NCI-H1930 (cell line): ENCODE results near the gene CHIA.
"Not testable (repeated sequence)": the region's sequence is repeated elsewhere in the genome, so short reads cannot be mapped to it uniquely, and the experiment has no call there.

Source experiments
- DNase-seq, 2 experiments: peaks; one replicate each; lab custom pipeline; 2025; lab: John Stamatoyannopoulos, UW

The CHIA gene

DNA sequence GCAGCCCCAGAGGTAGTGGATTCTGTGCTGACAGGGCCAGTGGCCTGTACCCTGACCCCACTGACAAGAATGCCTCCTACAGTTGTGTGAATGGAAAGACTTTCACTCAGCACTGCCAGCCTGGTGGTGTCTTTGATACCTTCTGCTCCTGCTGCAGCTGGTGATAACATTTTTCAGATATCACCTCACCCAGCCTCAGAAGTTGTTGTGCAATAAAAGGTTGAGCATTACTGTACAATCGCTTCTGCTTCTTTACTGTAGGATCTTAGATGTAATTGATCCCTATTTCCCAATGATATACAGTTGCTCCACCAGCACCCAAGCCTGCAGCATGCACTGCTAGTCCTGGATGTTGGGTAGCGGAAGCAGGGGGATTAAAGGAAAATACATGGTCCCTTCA is 4.8 kb upstream of the CHIA start:
- no peak for DNase-seq

DNA sequence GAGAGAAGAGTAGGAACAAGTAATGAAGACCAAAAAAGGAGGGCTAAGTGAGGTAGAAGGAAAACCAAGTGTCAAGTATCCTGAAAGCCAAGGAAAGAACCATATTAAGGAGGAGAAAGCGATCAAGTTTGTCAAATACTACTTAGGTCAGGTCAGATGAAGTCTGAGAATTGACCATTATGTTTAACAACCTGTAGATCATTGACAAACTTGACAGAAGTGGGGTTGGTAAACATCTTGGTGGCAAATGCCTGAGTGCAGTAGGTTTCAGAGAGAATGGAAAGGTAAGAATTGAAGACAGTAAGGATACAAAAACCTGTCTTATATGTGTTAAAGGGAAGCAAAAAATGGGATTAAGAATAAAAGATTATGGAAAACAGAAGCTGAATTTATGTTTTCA is 3.7 kb upstream of the CHIA start:
- DNase-seq, result no peak

DNA sequence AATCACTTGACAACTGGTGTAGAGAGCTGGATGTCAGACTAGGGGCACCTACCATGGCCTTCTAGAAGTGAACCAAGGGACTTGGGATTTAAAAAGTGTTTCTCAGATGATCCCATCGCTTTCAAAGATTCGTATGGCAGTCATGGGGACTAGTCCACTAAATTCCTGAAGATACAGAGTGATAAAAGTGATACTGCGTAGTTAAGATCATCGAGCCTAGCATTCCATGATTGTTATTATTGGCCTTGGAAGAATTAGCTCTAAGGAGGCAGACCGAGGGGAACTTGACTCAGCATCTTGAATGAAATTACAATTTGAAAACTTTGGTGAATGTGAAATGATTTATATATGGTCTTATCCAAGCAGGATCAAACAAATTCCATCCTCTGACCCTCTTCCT is 1.3 kb upstream of the CHIA start:
- no peak for DNase-seq

DNA sequence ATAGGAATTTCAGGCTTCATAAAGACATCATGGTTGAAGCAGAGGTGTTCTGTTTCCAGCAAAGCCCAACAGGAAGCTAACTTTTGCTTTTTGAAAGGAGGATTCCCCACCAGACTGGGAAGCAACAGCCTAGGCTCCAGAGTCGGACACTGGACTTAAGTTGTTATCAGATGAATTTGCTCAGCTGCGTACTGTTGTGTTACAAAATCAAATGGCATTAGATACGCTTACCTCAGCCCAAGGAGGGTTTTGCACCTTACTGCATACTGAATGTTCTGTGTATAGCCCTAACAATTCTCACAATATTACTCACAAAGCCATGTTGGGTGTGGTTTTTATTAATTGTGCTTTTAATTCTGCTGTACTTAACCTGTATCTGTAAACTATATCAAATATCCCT is 547 bp upstream of the CHIA start:
- no peak for DNase-seq

DNA sequence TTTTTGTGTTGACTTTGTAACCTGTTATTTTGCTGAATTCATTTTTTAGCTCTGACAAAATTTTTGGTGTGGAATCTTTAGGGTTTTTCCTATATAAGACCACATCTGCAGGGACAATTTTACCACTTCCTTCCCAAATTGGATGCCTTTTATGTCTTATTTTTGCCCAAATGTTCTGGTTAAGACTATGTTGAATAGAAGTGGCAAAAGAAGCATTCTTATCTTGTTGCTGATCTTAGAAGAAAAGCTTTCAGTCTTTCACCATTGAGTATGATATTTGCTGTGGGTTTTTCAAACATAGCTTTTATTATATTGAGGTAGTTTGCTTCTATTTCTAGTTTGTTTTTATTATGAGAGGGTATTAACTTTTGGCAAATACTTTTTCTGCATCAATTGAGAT is 3.7 kb downstream of the CHIA start:
- no peak for DNase-seq

DNA sequence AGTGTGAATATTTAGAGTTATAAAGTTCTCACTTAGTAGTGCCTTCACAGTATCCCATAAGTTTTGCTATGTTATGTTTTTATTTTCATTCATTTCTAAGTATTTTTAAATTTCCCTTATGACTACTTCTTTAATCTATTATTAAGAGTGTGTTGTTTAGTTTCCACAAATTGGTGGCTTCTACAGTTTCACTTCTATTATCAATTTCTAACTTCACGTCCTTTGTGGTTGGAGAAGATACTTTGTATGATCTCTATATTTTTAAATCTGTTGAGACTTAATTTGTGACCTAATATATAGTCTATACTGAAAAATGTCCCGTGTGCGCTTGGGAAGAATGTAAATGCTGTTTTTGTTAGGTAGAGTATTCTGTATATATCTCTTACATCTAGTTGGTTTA is 11.7 kb downstream of the CHIA start:
- DNase-seq, result no peak

DNA sequence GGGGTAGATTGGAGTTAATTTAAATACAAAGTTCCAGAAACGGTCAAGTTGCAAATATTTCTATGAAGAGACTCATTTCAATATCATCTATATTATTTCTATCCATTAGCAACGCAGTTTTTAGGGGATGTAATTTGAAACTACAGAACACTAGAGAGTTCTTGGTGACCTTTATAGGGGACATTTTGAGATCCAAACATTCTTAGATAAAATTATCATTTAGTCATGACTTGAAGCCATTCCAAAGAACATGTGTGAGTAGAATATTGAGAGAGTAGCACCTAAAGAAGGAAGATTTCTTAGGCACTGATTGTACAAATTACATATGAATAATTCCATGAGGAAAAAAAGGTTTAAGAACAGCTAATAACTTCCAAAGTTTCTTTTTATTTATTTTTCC is 19.0 kb downstream of the CHIA start:
- DNase-seq, result no peak

DNA sequence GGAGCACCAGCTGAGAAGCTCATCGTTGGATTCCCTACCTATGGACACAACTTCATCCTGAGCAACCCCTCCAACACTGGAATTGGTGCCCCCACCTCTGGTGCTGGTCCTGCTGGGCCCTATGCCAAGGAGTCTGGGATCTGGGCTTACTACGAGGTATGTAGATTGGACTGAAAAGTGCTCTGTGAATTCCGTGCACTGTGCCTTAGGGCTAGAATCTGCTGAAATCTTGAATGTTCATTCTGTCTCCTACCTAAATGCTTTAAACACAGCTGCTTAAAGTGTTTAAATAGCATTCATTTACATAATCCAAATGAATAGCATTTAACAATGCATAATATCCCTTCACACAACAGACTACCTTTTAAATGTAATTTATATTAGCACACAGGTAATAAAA is 27.9 kb downstream of the CHIA start:
- no peak for DNase-seq

DNA sequence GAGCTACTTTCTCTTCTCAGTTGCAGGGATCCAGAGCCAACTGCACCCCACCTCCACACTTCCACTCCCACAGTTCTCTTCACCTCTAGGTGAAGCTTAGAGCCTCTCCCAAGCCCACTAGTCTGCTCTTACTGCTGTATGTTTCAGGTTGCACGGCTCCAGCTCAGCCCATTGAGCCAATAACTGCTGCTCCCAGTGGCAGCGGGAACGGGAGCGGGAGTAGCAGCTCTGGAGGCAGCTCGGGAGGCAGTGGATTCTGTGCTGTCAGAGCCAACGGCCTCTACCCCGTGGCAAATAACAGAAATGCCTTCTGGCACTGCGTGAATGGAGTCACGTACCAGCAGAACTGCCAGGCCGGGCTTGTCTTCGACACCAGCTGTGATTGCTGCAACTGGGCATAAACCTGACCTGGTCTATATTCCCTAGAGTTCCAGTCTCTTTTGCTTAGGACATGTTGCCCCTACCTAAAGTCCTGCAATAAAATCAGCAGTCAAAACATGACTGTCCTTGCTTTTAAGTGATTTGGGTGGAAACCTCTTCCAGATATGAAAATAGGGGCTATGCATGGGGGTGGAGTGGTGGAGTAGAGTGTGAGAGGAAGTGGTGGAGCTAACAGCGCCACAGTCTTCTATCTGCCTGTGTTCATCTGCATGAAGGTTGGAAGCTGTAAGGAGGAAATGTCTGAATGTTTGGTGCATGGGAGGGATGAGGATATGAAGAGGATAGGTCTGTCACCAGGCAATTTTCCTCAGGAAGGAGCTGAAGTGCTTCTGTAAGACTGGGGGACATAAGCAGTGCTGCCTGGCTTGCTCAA is 29.6 kb downstream of the CHIA start:
- DNase-seq, result no peak

DNA sequence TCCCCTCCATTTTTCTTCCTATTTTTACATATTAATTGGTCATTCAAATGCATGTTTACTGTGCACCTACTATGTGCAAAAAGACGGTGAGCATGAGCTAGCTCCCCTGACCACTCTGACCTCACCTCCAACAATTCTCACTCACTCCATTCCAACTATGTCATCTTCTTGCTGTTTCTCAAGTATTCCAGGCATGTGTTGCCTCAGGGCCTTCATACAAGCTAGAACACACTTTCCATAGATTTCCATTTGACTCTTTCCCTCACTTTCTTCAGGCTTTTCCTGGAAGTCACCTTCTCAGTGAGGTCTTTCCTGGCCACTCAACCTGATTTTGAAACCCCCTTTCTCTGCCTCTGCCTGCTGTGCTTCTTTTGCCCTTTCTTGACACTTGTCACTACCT is 32.6 kb downstream of the CHIA start:
- no peak for DNase-seq

DNA sequence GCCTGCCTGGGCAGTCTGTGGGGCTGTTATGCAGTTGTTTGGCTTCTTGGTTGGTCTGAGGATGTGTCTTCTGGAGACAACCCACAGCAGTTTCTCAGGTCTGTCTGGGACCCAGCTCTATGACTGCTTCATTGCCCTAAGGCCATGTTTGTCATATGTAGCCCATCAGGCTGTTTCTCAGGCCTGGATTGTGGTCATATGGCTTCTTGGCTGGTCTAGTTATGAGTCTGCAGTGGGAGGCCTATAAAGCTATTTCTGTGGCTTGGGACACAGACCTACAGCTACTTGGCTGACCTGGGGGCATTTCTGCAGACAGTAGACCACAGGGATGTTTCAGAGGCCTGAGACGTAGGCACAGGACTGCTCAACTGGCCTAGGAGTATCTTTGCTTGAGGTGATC is 41.5 kb downstream of the CHIA start:
- no peak for DNase-seq

DNA sequence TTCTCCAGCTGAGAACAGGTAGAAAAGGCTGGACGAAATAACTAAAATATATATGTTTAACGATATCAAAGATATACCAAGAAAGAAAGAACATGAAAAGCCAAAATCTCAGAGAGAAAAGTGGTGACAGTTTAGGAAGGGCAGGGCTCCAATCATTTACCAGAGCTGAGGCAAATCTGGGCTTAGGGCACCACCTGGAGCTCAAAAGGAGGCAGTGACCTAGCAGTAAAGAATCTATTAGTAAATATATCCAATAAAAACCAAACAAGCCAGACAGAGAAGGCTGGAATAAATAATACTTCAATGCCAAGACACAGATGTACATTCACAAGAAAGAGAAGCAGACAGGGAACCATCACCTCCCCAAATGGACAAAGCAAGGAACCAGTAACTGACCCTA is 43.5 kb downstream of the CHIA start:
- DNase-seq, result no peak

DNA sequence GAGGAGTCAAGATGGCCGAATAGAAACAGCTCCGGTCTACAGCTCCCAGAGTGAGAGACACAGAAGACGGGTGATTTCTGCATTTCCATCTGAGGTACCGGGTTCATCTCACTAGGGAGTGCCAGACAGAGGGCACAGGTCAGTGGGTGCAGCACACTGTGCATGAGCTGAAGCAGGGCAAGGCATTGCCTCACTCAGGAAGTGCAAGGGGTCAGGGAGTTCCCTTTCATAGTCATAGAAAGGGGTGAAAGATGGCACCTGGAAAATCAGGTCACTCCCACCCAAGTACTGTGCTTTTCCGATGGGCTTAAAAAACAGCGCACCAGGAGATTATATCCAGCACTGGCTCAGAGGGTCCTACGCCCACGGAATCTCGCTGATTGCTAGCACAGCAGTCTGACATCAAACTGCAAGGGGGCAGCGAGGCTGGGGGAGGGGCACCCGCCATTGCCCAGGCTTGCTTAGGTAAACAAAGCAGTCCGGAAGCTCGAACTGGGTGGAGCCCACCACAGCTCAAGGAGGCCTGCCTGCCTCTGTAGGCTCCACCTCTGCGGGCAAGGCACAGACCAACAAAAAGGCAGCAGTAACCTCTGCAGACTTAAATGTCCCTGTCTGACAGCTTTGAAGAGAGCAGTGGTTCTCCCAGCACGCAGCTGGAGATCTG is 44.7 kb downstream of the CHIA start:
- DNase-seq, result not testable (repeated sequence)

DNA sequence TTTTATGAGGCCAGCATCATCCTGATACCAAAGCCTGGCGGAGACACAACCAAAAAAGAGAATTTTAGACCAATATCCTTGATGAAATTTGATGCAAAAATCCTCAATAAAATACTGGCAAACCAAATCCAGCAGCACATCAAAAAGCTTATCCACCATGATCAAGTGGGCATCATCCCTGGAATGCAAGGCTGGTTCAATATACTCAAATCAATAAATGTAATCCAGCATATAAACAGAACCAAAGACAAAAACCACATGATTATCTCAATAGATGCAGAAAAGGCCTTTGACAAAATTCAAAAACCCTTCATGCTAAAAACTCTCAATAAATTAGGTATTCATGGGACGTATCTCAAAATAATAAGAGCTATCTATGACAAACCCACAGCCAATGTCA is 48.2 kb downstream of the CHIA start:
- not testable (repeated sequence) for DNase-seq

DNA sequence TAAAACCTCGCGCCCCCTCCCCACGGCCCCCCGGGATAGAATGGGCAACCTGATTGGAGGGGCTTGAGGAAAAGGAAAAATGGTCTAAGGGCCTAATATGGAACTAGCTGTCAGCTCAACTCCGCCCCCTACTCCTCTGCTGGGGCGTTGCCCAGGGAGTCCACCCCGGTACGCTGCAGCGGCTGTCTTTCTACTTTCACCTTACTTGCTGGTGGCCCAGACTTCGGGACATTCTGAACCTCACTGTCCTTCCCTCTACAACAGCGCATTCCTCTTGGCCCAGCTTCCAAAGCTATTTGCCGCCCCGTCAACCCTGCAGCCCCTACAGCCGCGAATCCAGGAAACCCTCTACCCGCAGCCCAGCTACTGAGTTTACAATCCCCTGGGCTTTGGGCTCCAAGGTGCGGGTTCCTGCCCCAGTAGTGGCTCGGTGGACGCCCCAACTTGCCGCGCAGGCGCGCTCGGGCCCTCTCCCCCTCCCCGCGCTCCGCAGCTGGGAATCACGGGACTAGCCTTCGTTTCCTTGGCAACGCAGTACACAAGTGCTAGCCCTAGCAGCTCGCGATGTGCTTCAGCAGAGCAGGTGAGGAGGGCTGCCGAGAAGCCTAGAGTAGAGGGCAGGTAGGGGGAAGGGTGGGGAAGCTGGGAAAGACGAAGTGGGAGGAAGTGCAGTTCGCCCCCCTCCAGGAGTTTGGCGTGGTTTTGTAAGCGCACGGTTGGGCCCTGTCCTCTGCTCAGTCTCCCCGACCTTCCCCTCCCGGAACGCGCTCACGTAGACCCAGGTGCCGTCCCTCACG is 55.6 kb downstream of the CHIA start:
- peak; percentile 67 for DNase-seq

DNA sequence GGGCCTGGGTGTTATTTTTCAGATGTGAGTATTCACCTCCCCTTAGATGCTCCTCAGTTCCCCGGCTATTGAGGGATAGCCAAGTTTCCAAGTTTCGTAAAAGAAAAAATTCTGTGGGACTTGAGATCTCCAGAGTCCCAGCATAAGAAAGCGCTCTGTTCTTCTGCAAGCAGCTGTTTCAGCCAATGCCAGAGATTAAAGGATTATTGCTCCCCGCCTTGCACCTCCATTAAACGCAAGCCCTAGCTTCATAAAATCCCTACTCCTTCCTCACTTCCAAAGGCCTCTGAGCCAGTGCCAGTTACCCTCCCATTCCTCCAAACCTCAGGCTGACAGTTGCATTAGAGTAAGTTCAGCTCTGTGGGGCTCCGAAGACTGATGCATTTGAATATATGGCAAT is 56.4 kb downstream of the CHIA start:
- DNase-seq, result no peak

DNA sequence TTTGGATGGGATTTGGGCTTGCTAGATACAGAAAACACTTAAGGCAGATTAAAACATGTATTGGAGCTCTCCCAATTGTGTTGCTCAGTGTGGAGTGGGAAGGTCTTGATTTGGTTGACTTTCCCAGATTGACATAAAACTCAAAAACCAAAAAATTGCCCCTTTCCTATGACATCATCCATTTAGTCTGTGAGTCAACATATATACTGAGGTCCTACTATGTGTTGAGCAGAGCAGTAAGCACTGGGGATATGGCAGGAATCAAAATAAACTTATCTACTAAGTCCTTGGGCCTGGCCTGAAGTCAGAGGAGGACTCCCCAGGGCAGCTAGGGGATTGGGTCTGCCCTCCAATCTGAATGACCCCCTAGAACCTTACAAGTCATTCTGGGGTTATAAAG is 61.0 kb downstream of the CHIA start:
- DNase-seq, result no peak

DNA sequence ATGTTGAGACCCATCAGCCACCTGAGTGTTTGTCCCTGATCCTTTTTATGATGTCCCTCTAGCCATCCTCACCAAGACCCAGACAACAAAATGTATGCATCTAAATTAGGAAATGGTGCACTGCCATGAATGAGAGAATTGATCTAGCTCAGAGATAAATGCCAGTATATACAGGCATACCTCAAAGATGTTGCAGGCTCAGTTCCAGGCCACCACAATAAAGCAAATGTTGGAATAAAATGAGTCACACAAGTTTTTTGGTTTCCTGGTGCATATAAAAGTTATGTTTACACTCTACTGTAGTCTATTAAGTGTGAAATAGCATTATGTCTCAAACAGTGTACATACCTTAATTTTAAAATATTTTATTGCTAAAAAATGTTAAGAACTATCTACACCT is 63.9 kb downstream of the CHIA start:
- DNase-seq, result no peak

DNA sequence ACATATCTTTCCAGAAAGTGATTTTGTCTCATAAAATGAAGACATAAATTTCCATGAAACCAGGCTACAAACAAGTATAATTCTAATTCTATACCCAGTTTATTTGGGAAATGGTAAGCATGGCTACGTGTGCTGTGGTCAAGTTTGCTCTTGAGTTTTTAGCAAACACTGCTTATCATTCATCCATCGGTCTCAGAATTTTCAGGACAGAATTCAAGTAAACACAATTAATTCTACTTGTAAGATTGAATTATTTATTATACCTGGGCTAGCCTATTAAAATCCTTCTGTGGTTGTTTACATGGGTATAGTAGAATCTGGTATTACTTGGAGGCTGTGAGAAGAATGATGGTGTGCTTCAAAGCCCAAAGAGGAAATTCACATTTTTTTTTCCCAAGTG is 68.3 kb downstream of the CHIA start:
- DNase-seq, result no peak

DNA sequence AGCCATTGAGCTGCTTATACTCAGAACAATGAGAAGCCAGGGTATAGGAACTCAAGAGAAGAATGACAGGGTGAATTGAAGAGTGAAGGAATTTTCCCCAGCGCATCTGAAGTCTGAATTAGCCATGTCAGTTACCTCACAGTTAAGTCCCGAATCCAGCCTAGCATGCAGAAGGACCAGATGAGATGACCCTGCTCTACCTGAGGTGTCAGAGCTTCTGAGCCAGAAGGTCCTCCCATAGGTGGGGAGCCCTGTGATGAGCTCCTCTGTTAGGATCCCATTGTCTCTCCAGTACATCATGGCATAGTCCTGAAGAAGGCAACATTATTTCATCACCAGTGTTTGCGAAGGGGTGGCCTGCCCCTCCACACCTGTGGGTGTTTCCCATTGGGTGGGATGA is 68.7 kb downstream of the CHIA start:
- no peak for DNase-seq

DNA sequence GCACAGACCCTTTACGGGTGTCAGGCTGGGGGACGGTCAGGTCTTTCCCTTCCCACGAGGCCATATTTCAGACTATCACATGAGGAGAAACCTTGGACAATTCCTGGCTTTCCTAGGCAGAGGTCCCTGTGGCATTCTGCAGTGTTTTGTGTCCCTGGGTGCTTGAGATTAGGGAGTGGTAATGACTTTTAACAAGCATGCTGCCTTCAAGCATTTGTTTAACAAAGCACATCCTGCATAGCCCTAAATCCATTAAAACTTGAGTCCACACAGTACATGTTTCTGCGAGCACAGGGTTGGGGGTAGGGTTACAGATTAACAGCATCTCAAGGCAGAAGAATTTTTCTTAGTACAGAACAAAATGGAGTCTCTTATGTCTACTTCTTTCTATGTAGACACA is 69.6 kb downstream of the CHIA start:
- DNase-seq, result not testable (repeated sequence)

DNA sequence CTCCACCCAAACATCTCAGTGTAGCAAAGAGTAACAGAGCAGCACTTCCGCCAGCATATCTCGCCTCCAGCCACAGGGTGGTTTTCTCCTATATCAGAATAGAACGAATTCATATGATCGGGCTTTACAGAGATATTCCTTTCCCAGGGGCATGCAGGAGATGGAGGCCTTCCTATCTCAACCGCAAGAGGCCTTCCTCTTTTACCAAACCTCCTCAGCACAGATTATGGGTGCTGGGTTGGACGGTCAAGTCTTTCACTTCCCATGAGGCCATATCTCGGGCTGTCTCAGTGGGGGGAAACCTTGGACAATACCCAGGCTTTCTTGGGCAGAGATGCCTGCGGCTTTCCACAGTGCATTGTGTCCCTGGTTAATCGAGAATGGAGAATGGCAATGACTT is 71.1 kb downstream of the CHIA start:
- DNase-seq, result no peak

DNA sequence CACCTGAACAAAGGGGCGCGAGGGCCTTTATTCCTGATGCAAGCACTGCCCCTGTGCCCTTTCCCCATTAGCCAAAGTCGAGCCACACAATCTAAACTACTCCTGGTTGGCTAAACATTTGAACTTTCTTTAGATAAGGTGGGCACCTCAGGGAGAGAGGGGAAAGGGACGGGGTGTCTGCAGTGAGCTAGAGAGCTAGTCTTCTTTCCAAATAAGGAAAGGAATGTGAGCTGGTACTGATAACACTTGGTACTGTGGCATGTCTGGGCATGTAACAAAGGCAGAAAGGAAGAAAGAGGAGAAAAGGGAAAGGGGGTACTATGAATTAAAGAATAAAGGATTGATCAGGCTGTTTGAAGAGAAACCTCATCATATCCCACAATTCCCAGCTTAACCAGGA is 74.0 kb downstream of the CHIA start:
- DNase-seq, result no peak
